PFSK-1 (cell line): ENCODE data around the gene FANCC.

ENCODE experiments used
- POLR2AphosphoS5 ChIP-seq: IDR thresholded peaks from 2 replicates; pipeline ENCODE4 v1.6.1; 2012; ENCODE audit warnings: low read depth, mild to moderate bottlenecking, control low read depth, low read length, moderate library complexity
- REST ChIP-seq, 2 experiments: IDR thresholded peaks; 2 replicates each; pipeline versions ENCODE4 v1.6.1 to v1.8.0; 2011 to 2012; ENCODE audit warnings: low read depth in 2 of 2, low read length in 2 of 2, control low read depth in 1 of 2, inconsistent platforms in 1 of 2, mild to moderate bottlenecking in 1 of 2, moderate library complexity in 1 of 2; ENCODE audit not compliant: insufficient read depth in 1 of 2
- SIN3A ChIP-seq: IDR thresholded peaks from 2 replicates; pipeline ENCODE4 v1.6.1; 2012; ENCODE audit warnings: mild to moderate bottlenecking, low read length, moderate library complexity, borderline replicate concordance; ENCODE audit not compliant: insufficient read depth
- TAF1 ChIP-seq: IDR thresholded peaks from 2 replicates; pipeline ENCODE4 v1.6.1; 2012; ENCODE audit warnings: low read length, control low read depth, borderline replicate concordance; ENCODE audit not compliant: insufficient read depth

- TF ChIP-seq POLR2AphosphoS5 (no peak), REST (IDR thresholded peaks at IDR 0.05; ENCODE audit: insufficient read depth in 1 of 2, low read depth in 2 of 2, low read length in 2 of 2) (no peak), TAF1 (no peak), SIN3A (no peak)
These were observed 88.1 kb downstream of the FANCC start for GRCh38 chr9:95229230-95229915.
